HG03103 (cell line): ENCODE measurements around the gene UBE2F.

Experiments
- ATAC-seq: cut with Tn5 transposase; IDR thresholded peaks from one replicate; pipeline ENCODE4 v1.9.1; 2021; ENCODE audit warnings: low read depth; ENCODE audit not compliant: unreplicated experiment

UBE2F gene

DNA sequence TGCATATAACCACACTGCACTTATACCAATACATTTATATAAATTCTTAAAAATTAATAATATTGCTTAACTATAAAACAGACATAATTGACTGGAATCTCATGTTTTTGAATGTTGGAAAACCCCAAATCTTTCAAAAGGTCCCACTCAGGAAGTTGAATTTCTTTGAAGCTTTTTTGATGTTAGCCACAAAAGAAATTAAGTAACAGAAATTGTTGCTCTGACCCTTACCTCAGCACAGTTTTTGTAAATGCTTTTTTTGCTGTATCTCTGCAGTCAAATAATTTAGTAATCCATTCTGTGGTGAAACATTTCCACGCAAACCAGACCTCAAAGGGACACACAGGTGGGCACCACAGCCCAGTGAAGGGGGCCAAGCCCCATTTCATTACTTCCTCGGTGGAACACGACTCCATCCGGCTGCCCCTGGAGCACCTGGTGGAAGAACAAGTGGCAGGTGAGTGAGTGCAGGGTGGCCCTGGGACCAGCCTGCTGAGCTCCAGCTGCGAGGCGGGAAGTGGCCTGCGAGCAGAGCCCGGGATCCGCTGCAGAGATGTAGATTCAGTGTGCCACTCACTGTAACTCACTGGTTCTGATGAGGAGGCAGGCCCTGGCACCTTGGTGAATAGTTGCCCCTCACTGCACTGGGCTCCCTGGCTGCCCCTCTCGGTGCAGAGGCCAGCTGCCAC is 102.4 kb downstream of the UBE2F start:
- no peak for ATAC-seq

DNA sequence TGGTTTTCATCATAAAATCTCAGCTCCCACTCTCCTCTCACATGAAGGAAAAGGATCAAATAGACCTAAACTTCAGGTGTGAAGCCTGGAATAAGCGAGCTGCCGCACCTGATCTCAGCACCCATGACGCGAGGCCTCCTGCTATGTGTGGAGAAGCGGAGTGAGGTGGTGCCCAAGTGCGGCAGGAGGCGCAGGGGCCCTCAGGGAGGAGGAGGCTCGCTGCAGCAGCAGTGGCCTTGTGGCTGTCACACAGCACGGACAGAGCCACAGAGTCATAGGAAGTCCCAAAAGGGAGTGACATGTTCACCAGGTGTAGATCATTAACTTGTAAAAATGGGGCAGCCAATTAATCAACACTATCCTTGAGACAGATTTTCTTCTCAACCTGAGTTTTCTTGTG is 103.1 kb downstream of the UBE2F start:
- ATAC-seq, result no peak

DNA sequence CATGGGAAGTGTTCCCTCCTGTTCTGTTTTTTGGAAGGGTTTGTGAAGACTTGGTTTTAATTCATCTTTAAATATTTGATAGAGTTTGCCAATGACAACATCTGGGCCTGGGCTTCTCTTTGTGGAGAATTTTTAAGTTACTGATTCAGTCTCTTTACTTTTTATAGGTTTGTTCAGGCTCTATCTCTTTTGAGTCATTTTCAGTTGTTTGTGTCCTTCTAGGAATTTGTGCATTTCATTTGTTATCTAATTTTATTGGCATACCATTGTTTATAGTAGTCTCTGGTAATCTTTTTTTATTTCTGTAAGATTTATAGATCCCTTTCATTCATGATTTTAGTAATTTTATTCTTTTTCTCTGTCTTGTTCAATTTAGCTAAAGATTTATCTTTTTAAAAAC is 108.6 kb downstream of the UBE2F start:
- no peak for ATAC-seq

DNA sequence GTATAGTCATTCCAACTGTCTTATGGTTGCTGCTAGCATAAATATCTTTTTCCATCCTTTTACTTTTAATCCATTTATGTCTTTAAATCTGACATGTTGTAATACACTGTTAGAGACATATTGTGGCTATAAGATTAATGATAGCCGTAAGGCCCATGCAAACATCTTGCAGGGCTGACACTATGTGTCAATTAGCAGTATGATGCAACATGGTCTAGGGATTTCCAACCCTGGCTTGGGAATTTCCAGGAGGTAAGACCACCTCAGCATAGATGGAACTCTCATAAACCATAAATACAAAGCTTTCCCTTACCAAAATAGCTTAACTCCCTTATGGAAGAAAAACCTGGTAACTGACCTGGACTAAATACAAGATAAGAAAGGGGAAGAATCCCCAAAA is 110.5 kb downstream of the UBE2F start:
- no peak for ATAC-seq

DNA sequence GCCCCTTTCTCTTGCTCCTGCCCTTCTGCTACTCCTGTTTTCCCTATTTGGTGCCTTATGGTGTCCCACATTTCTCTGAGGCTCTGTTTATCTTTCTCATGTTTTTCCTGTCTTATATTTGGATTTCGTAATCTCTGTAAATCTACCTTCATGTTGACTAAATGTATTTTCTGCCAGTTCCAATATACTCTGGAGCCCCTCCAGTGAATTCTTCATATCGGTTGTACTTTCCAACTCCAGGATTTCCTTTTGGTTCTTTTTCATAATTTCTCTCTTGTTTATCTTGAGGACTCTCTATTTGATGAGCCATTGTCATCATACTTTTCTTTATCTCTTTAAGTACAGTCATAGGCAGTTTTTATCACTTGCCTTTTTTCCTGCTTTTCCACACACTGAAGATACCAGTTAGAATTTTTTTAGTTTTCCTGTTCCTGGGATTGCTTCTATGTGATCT is 113.1 kb downstream of the UBE2F start:
- no peak for ATAC-seq

- ATAC-seq, result no peak
Observed at GRCh38 chr2:238080518-238080917, 113.7 kb downstream of the UBE2F start.

DNA sequence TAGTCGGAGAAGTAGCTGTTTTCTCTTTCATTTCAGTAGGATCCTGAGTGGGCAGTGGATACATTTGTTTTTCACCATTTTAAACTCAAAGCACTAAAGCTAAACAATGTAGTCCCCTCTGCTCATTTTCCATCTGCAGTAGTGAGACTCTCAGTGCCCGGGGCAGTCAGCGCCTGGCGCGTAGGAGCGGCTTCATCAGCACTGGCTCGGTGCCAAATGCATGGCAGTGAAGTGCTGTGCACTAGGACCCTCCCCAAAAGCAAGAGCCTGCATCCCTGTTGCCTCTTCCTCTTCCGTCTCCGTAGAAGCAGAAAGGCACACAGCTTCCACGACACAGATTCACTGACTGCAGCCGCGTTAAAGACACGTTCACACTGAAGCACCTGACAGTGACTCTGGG is 114.3 kb downstream of the UBE2F start:
- no peak for ATAC-seq

- no peak for ATAC-seq
Observed at GRCh38 chr2:238081561-238081960, 114.7 kb downstream of the UBE2F start.

DNA sequence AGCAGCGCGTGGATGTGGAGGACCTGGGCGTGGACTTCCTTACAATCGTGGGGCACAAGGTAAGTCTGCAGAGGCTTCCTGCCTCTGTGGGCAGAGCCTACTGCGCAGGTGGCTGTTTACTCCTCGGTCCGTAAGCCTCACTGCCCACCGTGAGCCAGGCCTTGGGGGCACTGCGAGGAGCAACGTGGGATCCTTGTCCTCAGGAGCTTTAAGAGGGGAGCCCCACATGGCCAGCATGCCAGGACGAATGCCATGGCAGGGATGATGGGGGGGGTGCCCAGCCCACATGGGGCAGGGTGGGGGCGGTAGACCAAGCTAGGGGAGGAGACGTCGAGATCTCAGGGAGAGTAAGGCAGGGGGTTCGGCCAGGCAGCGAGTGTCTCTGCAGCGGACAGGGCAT is 115.3 kb downstream of the UBE2F start:
- ATAC-seq, result no peak

DNA sequence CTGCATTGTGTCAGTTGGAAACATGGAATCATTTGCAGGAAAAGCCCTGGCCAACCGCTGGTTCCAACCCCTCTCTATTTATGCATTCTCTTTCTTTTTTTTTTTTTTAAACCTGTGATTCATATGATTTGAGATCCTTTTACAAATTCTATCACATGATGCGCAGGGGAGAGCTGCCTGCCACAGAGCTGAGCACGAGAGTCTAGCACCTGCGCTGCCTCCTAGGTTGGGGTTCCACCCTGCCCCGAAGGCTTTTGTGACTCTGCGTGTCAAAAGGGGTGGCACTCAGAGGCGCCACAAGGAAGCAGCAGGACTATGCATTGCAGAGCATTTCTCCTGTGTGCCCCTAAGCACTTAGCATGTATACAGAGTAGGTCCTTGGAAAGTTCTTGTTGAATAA is 116.0 kb downstream of the UBE2F start:
- ATAC-seq, result no peak

GRCh38 chr2:238083919-238084318 is 117.1 kb downstream of the UBE2F start:
- no peak for ATAC-seq

DNA sequence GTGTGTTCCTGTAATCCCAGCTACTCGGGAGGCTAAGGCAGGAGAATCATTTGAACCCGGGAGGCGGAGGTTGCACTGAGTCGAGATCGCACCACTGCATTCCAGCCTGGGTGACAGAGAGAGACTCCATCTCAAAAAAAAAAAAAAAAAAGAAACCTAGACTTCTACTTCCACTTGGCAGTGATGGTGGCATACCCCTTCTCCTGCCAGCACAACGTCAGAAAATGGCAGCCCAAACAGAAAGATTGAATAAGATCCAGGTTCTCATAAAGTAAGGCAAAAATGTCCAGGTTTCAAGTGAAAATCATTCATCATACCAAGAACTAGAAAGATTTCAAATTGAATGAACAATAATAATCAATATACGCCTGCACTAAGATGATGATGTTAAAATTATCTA is 117.9 kb downstream of the UBE2F start:
- no peak for ATAC-seq

DNA sequence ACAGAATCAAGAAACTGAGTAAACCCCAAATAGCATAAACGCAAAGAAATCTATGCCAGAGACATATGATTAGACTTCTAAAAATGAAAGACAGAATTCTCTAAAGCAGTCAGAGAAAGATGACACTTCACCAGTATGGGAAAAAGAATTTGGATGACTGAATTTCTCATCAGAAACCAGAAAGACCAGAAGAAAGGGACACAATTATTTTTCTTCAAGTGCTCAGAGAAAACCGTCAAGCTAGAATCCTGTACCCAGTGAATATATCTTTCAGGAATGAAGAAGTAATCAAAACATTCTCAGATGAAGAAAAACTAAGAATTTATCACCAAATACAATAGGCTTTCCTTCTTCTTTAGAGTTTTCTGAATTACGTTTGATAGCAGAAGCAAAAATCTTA is 119.1 kb downstream of the UBE2F start:
- ATAC-seq, result no peak

DNA sequence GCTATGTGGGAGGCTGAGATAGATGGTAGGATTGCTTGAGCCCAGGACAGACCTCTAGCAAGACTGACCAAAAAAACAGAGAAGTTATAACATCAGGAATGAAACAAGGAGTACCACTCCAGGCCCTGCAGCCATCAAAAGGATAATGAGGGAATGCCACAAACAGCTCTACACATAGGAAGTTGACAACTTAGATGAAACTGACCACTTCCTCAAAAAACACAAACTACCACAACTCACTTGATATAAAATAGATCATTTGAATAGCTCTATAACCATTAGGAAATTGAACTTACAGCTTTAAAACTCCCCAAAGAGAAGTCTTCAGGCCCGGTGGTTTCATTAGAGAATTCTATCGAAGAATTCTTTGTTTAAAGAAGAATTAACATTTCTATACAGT is 120.4 kb downstream of the UBE2F start:
- ATAC-seq, result no peak

DNA sequence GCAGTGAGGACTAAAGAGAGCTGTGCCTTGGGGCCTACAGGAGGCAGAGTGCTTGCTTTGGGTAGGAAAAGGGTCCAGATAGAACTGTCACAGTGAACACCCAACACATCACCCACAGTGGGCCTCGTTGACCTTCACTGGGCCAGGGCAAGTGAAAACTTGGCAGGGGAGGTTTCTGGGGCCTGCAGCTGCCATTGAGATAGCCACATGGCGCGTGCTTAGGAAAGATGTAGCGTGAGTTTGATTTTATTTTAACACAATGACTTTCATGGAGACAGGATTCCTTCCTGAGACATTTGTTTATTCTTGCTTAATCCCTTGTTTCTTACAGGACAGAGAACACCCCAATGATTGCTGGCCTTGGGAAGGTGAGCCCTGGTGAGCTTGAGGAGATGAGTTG is 124.1 kb downstream of the UBE2F start:
- ATAC-seq, result no peak

DNA sequence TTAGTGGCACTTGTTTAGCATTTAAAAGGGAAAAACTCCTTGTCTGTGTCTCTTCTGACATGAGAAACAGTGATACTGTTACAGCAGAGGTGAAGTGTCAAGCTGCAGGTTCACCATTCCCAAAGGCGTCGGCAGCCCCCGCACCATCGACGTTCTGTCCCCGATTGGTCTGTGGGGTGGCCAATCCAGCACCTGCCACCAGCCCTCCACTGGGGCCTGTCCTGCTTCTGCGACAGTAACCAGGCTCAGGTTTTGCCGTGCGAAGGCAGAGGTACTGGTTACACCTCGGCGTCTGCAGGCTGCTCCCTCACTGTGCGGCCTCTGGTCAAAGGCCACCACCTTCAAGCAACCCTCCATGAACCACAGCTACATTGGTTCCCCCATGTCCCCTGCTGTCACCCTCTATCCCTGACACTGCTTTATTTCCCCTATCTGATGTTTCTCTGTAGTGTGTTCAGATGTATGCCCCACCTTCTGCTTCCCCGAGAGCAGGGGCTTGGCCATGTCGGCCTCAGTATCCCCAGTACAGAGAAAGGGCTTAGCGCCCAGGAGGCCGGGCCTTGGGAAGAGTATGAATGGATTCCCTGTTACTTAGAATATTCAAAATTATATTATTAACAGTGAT is 124.7 kb downstream of the UBE2F start:
- no peak for ATAC-seq
